ENCODE results near the gene SCUBE1.

DNA sequence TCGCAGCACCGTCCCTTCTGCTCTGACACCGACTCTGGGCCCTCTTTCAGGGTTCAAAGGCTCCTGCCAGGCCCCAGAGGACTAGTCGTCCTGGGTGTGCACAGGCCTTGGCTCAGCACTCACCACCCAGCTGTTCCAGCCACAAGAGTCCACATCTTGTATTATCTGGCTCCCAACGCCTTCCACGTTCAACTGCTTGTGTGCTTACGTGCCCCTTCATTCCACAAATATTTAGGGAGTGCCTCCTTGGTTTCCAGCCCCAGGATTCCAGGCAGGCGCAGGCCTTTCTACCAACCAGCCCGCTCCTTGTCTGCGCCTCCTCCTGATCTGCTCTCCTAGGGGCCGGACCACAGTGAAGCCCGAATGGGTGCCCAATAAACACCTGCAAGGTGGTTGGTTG lies 70.9 kb downstream of the SCUBE1 start:
- no peak for TF ChIP-seq EZH2 (IDR thresholded peaks at IDR 0.05)
- TF ChIP-seq POLR2AphosphoS5 (IDR thresholded peaks at IDR 0.05; ENCODE audit: borderline replicate concordance, low read depth, low read length), result no peak
- no peak for TF ChIP-seq FOXP2 (optimal IDR thresholded peaks at IDR 0.05; ENCODE audit: control extremely low read depth, extremely low read length, insufficient read depth)
